GM12892 (cell line): ENCODE data around the gene PCTP.

ENCODE experiments used
- POLR2A ChIP-seq: IDR thresholded peaks from 2 replicates; pipeline ENCODE4 v1.6.1; 2011; ENCODE audit warnings: low read depth, low read length, control low read depth
- TAF1 ChIP-seq: IDR thresholded peaks from 2 replicates; pipeline ENCODE4 v1.6.1; 2011; ENCODE audit warnings: low read depth, mild to moderate bottlenecking, control low read depth, low read length, borderline replicate concordance

GRCh38 chr17:55743103-55743679 lies 7.7 kb upstream of the PCTP start:
- TF ChIP-seq TAF1 (no peak), POLR2A (no peak)
